ENCODE data around the gene SAV1.
"Not testable (repeated sequence)": the region's sequence is repeated elsewhere in the genome, so short reads cannot be mapped to it uniquely, and the experiment has no call there.

SAV1 gene

DNA sequence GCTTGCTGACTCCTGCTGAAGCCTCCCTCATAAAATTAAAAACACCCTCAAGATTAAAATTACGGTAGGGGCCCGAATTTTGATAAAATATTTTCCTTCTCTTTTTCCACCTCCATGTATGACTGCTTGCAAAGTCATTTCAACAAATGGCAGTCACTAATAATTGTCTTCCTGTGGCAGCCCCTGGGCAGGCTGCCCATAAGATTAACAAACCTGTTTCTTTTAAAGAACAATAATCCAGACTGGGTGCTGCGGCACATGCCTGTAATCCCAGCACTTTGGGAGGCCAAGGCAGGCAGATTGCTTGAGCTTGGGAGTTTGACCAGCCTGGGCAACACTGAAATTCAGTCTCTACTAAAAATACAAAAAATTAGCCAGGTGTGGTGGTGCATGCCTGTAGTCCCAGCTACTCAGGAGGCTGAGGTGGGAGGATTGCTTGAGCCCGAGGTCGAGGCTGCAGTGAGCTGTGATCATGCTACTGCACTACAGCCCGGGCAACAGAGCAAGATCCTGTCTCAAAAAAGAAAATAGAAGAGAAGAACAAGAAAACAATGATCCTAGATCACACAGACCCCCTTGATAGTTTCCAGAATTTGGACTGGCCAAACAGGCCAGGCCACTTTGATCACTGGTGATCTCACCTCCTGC, 8.7 kb downstream of the SAV1 start:
- Histone ChIP-seq H3K4me1 (ENCODE audit: insufficient read depth, low read length) (peaks cover 16% of the 10 kb centered on the region; the same call in 1 of the 2 replicates), H3K27ac (ENCODE audit: low read length) (no peak overlapping the region), H3K4me3 (ENCODE audit: low read length) (no peak overlapping the region), H3K36me3 (ENCODE audit: insufficient read depth, low read depth, low read length) (peaks cover 32% of the 10 kb centered on the region), H3K9ac (ENCODE audit: low read depth, low read length) (no peak overlapping the region), H3K27me3 (ENCODE audit: insufficient read depth, low read length) (no peaks in the 10 kb centered on the region), H3K9me3 (ENCODE audit: insufficient read depth, low read depth, low read length) (no peaks in the 10 kb centered on the region)

DNA sequence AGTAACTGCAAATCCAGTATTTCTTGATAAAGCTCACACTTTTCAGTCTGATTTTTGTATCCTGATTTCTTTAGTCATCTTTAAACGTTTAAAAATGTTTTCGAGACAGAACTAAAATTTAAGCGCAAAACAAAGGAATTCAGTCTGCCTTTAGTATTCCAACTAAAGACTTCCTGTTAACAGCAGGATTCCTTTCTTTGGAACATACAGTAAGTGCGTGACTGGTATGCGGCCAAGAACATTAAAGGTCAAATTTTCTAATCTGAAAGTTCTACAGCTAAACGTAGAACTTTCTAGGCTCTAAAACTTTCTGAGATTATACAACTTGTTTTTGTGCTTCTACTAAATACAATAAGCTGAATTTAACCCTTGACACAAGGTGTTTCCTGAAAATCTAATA, 9.9 kb downstream of the SAV1 start:
- no peaks in the 10 kb centered on the region for H3K9me3 ChIP-seq (ENCODE audit: insufficient read depth, low read depth, low read length)
- no peaks in the 10 kb centered on the region for H3K27me3 ChIP-seq (ENCODE audit: insufficient read depth, low read length)
- H3K4me3 ChIP-seq (ENCODE audit: low read length): peak overlapping the region; percentile 42; the same call in 1 of the 2 replicates
- peak overlapping the region; percentile 30; the same call in 1 of the 2 replicates for H3K9ac ChIP-seq (ENCODE audit: low read depth, low read length)
- H3K36me3 ChIP-seq (ENCODE audit: insufficient read depth, low read depth, low read length): peaks cover 23% of the 10 kb centered on the region
- peaks cover 16% of the 10 kb centered on the region; the same call in 1 of the 2 replicates for H3K4me1 ChIP-seq (ENCODE audit: insufficient read depth, low read length)
- peak overlapping the region; percentile 19 for H3K27ac ChIP-seq (ENCODE audit: low read length)

DNA sequence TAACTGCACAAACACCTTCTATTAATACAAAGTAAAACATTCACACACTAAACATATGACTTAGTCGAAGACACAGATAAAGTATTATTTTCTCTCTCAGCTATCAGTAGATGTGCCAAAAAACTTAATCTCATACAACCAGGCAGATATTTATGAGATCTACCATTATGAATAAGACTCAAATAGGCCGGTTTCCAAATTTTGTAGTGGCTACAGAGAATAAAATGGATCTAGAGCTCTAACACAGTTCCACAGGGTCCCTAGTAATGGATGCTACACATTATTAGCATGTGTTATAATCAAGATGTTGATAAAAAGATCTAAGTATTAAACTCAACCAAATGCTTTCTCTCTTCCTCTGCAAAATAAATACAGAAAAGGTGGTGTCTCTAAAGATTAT, 10.4 kb downstream of the SAV1 start:
- Histone ChIP-seq H3K36me3 (ENCODE audit: insufficient read depth, low read depth, low read length) (peaks cover 23% of the 10 kb centered on the region), H3K27me3 (ENCODE audit: insufficient read depth, low read length) (no peaks in the 10 kb centered on the region), H3K27ac (ENCODE audit: low read length) (peak overlapping the region; percentile 19), H3K4me1 (ENCODE audit: insufficient read depth, low read length) (peaks cover 16% of the 10 kb centered on the region; the same call in 1 of the 2 replicates), H3K9ac (ENCODE audit: low read depth, low read length) (peak overlapping the region; percentile 30; the same call in 1 of the 2 replicates), H3K4me3 (ENCODE audit: low read length) (peak overlapping the region; percentile 42; the same call in 1 of the 2 replicates), H3K9me3 (ENCODE audit: insufficient read depth, low read depth, low read length) (no peaks in the 10 kb centered on the region)

DNA sequence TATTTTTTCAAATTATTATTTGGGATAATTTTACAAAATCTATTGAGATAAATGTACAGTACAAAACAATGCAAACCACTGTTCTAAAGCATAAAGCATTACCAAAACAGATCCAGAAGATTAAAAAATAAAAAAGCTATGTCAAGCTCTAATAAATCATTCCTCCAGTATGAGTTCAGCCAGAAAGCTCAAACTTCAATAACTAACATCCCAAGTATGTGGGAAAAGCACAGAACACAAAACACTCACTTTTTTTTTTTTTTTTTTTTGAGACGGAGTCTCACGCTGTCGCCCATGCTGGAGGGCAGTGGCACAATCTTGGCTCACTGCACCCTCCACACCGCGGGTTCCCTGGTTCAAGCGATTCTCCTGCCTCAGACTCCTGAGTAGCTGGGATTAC, 11.3 kb downstream of the SAV1 start:
- peaks cover 24% of the 10 kb centered on the region for H3K36me3 ChIP-seq (ENCODE audit: insufficient read depth, low read depth, low read length)
- no peak overlapping the region for H3K4me3 ChIP-seq (ENCODE audit: low read length)
- H3K9me3 ChIP-seq (ENCODE audit: insufficient read depth, low read depth, low read length): no peaks in the 10 kb centered on the region
- H3K4me1 ChIP-seq (ENCODE audit: insufficient read depth, low read length): peaks cover 16% of the 10 kb centered on the region; the same call in 1 of the 2 replicates
- H3K27me3 ChIP-seq (ENCODE audit: insufficient read depth, low read length): no peaks in the 10 kb centered on the region
- no peak overlapping the region for H3K27ac ChIP-seq (ENCODE audit: low read length)
- no peak overlapping the region for H3K9ac ChIP-seq (ENCODE audit: low read depth, low read length)

DNA sequence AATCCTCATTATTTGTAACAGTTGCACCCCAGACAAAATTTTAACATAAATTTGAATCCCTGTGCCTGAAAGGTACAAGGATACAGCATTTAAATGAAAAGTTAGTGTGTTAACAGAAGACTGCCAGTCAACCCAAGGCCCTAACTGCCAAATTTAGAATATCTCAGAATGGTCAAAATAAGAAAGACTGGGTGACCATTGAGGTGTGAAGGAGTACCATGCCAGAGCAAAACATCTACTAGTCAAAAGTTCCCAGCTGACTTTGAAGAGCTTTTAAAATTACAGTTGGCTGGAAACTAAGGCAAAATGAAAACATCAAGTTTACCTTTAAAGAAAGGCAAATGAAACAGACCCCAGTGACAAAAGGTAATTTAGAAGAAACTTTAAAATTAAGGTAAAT, 18.4 kb downstream of the SAV1 start:
- no peak overlapping the region for H3K27ac ChIP-seq (ENCODE audit: low read length)
- no peak overlapping the region for H3K4me3 ChIP-seq (ENCODE audit: low read length)
- peaks cover 20% of the 10 kb centered on the region; the same call in 1 of the 2 replicates for H3K36me3 ChIP-seq (ENCODE audit: insufficient read depth, low read depth, low read length)
- H3K9me3 ChIP-seq (ENCODE audit: insufficient read depth, low read depth, low read length): no peaks in the 10 kb centered on the region
- no peaks in the 10 kb centered on the region for H3K4me1 ChIP-seq (ENCODE audit: insufficient read depth, low read length)
- no peaks in the 10 kb centered on the region for H3K27me3 ChIP-seq (ENCODE audit: insufficient read depth, low read length)
- H3K9ac ChIP-seq (ENCODE audit: low read depth, low read length): no peak overlapping the region

DNA sequence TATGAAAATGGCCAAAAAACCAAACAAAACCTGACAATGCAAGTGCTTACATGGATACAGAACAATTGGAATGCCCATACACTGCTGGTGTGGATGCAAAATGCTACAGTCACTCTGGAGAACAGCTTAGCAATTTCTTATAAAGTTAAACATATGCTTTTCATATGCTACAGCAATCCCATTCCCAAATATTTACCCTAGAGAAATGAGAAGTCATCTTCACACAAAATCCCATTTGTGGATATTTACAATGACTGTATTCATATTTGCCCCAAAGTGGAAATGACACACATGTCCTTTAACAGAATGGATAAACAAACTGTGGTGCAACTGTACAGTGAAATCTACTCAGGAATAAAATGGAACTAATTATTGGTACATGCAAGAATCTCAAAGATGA, 20.4 kb downstream of the SAV1 start:
- H3K9ac ChIP-seq (ENCODE audit: low read depth, low read length): no peak overlapping the region
- H3K4me3 ChIP-seq (ENCODE audit: low read length): no peak overlapping the region
- H3K4me1 ChIP-seq (ENCODE audit: insufficient read depth, low read length): no peaks in the 10 kb centered on the region
- H3K27ac ChIP-seq (ENCODE audit: low read length): no peak overlapping the region
- no peaks in the 10 kb centered on the region for H3K27me3 ChIP-seq (ENCODE audit: insufficient read depth, low read length)
- H3K9me3 ChIP-seq (ENCODE audit: insufficient read depth, low read depth, low read length): no peaks in the 10 kb centered on the region
- H3K36me3 ChIP-seq (ENCODE audit: insufficient read depth, low read depth, low read length): peaks cover 35% of the 10 kb centered on the region

DNA sequence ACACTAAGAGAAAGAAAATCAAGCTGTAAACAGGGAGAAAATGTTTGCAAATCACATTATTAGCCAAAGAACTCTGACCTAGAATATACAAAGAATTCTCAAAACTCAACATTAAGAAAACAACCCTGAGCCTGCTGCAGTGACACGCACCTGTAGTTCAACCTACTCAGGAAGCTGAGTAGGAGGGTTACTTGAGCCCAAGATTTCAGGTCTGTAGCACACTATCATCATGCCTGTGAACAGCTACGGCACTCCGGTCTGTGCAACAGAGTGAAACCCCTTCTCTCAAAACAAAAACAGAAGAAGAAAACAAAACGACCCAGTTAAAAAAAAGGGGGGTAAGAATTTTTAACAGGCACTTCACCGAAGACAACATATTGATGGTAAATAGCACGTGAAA, 20.8 kb downstream of the SAV1 start:
- no peak overlapping the region for H3K27ac ChIP-seq (ENCODE audit: low read length)

DNA sequence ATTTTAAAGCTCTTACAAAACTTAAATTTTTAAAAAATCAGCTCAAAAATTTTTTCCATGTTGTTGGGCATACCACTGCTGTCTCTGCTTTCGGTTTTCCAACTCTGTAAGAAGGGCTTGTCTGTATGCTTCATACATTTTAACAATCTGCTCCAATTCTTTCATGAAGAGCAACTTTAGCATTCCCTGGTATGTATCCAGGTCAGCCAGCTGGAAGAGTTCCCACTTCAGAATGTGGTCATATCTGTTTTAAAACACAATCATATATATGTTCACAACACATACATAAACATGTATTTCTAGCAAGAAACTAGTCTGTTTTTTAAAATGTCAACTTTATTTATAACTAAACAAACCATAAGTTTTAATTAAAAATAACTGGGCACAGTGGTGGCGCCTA, 33.0 kb downstream of the SAV1 start:
- no peak overlapping the region for H3K9ac ChIP-seq (ENCODE audit: low read depth, low read length)
- H3K4me1 ChIP-seq (ENCODE audit: insufficient read depth, low read length): peaks cover 7% of the 10 kb centered on the region; the same call in 1 of the 2 replicates
- peaks cover 57% of the 10 kb centered on the region for H3K36me3 ChIP-seq (ENCODE audit: insufficient read depth, low read depth, low read length)
- no peaks in the 10 kb centered on the region for H3K27me3 ChIP-seq (ENCODE audit: insufficient read depth, low read length)
- H3K27ac ChIP-seq (ENCODE audit: low read length): no peak overlapping the region
- no peak overlapping the region for H3K4me3 ChIP-seq (ENCODE audit: low read length)
- no peaks in the 10 kb centered on the region for H3K9me3 ChIP-seq (ENCODE audit: insufficient read depth, low read depth, low read length)

More for the DNA sequence above, 20.8 kb downstream of the SAV1 start:
- peaks cover 37% of the 10 kb centered on the region for H3K36me3 ChIP-seq (ENCODE audit: insufficient read depth, low read depth, low read length)
- no peaks in the 10 kb centered on the region for H3K9me3 ChIP-seq (ENCODE audit: insufficient read depth, low read depth, low read length)
- no peaks in the 10 kb centered on the region for H3K4me1 ChIP-seq (ENCODE audit: insufficient read depth, low read length)
- H3K4me3 ChIP-seq (ENCODE audit: low read length): no peak overlapping the region
- no peaks in the 10 kb centered on the region for H3K27me3 ChIP-seq (ENCODE audit: insufficient read depth, low read length)
- H3K9ac ChIP-seq (ENCODE audit: low read depth, low read length): no peak overlapping the region

DNA sequence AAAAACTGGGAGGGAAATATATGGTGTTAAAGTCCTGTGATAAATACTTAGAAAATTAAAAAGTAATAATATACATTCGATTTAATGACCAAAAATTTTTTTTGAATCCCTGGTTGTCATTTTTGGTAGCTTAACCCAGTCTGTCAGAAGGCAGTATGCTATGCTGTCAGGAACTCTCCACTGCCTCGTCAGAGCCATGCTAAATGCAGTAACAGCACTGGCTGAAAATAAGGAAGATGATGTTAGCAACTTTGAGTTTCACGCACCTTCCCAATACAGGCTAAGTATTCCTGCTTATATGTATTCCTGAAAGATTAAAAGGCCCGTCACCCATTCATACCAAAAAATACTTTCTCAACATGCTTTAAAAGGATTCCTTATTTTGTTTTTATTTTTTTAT, 34.2 kb downstream of the SAV1 start:
- Histone ChIP-seq H3K4me1 (ENCODE audit: insufficient read depth, low read length) (no peaks in the 10 kb centered on the region), H3K36me3 (ENCODE audit: insufficient read depth, low read depth, low read length) (peaks cover 53% of the 10 kb centered on the region), H3K9me3 (ENCODE audit: insufficient read depth, low read depth, low read length) (no peaks in the 10 kb centered on the region), H3K27me3 (ENCODE audit: insufficient read depth, low read length) (no peaks in the 10 kb centered on the region), H3K27ac (ENCODE audit: low read length) (no peak overlapping the region), H3K9ac (ENCODE audit: low read depth, low read length) (no peak overlapping the region), H3K4me3 (ENCODE audit: low read length) (no peak overlapping the region)

DNA sequence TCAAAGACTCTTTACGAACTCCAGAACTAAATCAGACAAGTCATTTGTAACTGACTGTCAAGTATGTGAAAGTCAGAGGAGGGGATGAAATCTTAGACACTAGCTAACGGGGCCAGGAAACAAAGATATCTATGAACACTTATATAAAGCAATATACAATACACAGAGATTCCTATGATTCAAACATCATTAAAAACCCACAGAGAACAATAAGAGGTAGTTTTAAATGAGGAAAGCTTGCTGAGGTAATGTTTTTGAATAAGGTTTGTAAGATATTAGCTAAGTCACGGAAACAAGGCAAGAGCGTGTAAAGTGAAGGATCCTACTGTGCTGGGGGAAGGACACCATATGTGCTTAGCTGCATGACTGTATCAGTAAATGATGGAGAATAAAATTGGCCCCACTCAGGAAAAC, 36.7 kb downstream of the SAV1 start:
- Histone ChIP-seq H3K36me3 (ENCODE audit: insufficient read depth, low read depth, low read length) (peaks cover 49% of the 10 kb centered on the region), H3K9me3 (ENCODE audit: insufficient read depth, low read depth, low read length) (no peaks in the 10 kb centered on the region), H3K4me1 (ENCODE audit: insufficient read depth, low read length) (no peaks in the 10 kb centered on the region), H3K27me3 (ENCODE audit: insufficient read depth, low read length) (no peaks in the 10 kb centered on the region), H3K27ac (ENCODE audit: low read length) (no peak overlapping the region), H3K4me3 (ENCODE audit: low read length) (no peak overlapping the region), H3K9ac (ENCODE audit: low read depth, low read length) (no peak overlapping the region)

DNA sequence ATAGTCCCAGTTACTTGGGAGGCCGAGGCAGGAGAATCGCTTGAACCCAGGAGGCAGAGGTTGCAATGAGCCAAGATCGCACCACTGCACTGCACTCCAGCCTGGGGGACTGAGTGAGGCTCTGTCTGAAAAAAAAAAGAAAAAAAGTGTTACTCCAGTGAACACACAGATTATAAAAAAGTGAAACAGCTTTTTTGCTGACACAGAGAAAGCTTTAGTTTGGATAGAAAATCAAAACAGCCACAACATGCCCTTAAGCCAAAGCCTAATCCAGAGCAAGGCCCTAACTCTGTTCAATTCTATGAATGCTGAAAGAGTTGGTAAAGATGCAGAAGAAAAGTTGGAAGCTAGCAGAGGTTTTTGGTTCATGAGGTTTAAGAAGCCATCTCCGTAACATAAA, 43.2 kb downstream of the SAV1 start:
- not testable (repeated sequence) for H3K4me1 ChIP-seq (ENCODE audit: insufficient read depth, low read length); H3K9ac ChIP-seq (ENCODE audit: low read depth, low read length); H3K9me3 ChIP-seq (ENCODE audit: insufficient read depth, low read depth, low read length); H3K27me3 ChIP-seq (ENCODE audit: insufficient read depth, low read length); H3K27ac ChIP-seq (ENCODE audit: low read length); H3K4me3 ChIP-seq (ENCODE audit: low read length)
- peaks cover 12% of the 10 kb centered on the region; the same call in 1 of the 2 replicates for H3K36me3 ChIP-seq (ENCODE audit: insufficient read depth, low read depth, low read length)

DNA sequence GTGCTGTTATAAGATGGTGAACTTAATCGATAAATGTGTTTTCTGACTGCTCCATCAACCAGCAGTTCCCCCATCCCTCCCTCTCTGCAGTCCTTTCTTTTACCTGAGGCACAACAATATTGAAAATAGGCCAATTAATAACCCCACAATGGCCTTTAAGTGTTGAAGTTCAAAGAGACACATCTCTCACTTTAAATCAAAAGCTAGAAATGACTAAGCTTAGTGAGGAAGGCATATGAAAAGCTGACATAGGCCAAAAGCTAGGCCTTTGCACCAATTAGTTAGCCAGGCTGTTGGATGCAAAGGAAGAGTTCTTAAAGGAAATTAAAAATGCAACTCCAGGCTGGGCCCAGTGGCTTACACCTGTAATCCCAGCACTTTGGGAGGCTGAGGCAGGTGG, 43.7 kb downstream of the SAV1 start:
- no peaks in the 10 kb centered on the region for H3K9me3 ChIP-seq (ENCODE audit: insufficient read depth, low read depth, low read length)
- no peak overlapping the region for H3K4me3 ChIP-seq (ENCODE audit: low read length)
- H3K27me3 ChIP-seq (ENCODE audit: insufficient read depth, low read length): no peaks in the 10 kb centered on the region
- H3K9ac ChIP-seq (ENCODE audit: low read depth, low read length): no peak overlapping the region
- no peaks in the 10 kb centered on the region for H3K4me1 ChIP-seq (ENCODE audit: insufficient read depth, low read length)
- H3K36me3 ChIP-seq (ENCODE audit: insufficient read depth, low read depth, low read length): peaks cover 7% of the 10 kb centered on the region; the same call in 1 of the 2 replicates
- no peak overlapping the region for H3K27ac ChIP-seq (ENCODE audit: low read length)
